Measurements from ENCODE around the gene RAPGEF3.

RAPGEF3 gene

GRCh38 chr12:47707355-47707754 lies 51.3 kb downstream of the RAPGEF3 start:
- in situ Hi-C loops (cut with MboI; ENCODE audit: low sequenced_read_pairs): no loop called here

- in situ Hi-C loops (cut with MboI; ENCODE audit: low sequenced_read_pairs): no loop called here
Measured at GRCh38 chr12:47705566-47706425, 52.9 kb downstream of the RAPGEF3 start, which contains the start of gene RPAP3. RPAP3 (minus strand) TSS chr12:47706030; CDS start chr12:47702840, 3,190 bp downstream.

- in situ Hi-C loops (cut with MboI; ENCODE audit: low sequenced_read_pairs): no loop called here
Measured at GRCh38 chr12:47705229-47705565, 53.5 kb downstream of the RAPGEF3 start.

GRCh38 chr12:47704719-47705118 lies 54.0 kb downstream of the RAPGEF3 start:
- in situ Hi-C loops (cut with MboI; ENCODE audit: low sequenced_read_pairs): no loop called here

GRCh38 chr12:47700263-47700662 lies 58.4 kb downstream of the RAPGEF3 start:
- in situ Hi-C loops (cut with MboI; ENCODE audit: low sequenced_read_pairs): no loop called here

GRCh38 chr12:47698631-47699030 lies 60.0 kb downstream of the RAPGEF3 start:
- in situ Hi-C loops (cut with MboI; ENCODE audit: low sequenced_read_pairs): no loop called here

GRCh38 chr12:47698055-47698454 lies 60.6 kb downstream of the RAPGEF3 start:
- in situ Hi-C loops (cut with MboI; ENCODE audit: low sequenced_read_pairs): no loop called here

- in situ Hi-C loops (cut with MboI; ENCODE audit: low sequenced_read_pairs): no loop called here
Measured at GRCh38 chr12:47689215-47689614, 69.5 kb downstream of the RAPGEF3 start.

- in situ Hi-C loops (cut with MboI; ENCODE audit: low sequenced_read_pairs): no loop called here
Measured at GRCh38 chr12:47687636-47688035, 71.0 kb downstream of the RAPGEF3 start.

GRCh38 chr12:47686645-47687240 lies 71.9 kb downstream of the RAPGEF3 start:
- in situ Hi-C loops (cut with MboI; ENCODE audit: low sequenced_read_pairs): no loop called here

Measured in HL-60/S4 (cell line).